RWPE2 (cell line): ENCODE data around the gene WDR35.

Experiments used
- ATAC-seq: fragments of 200-7000 bp; cut with Tn5 transposase; 3 replicates; pipeline ENCODE4 v1.9.1; 2021; ENCODE audit warnings: low read depth
- DNase-seq: peaks from one replicate; pipeline ENCODE4 v3.0.0-alpha.2; 2020; ENCODE audit warnings: low spot score
- H3K27ac ChIP-seq: fragments of 450-650 bp; 2 replicates; pipeline ENCODE4 v1.5.1; 2017; ENCODE audit warnings: mild to moderate bottlenecking; ENCODE audit not compliant: poor library complexity, severe bottlenecking
- H3K27me3 ChIP-seq: fragments of 250-450 bp; sonication (Bioruptor Pico); 2 replicates; pipeline ENCODE4 v1.5.1; 2021; ENCODE audit warnings: mild to moderate bottlenecking, moderate library complexity; ENCODE audit not compliant: insufficient read depth, poor library complexity, severe bottlenecking
- H3K36me3 ChIP-seq: fragments of 250-450 bp; sonication (Bioruptor Pico); 2 replicates; pipeline ENCODE4 v1.5.1; 2020; ENCODE audit warnings: low read depth, mild to moderate bottlenecking, moderate library complexity
- H3K4me1 ChIP-seq: fragments of 250-450 bp; sonication (Bioruptor Pico); 2 replicates; pipeline ENCODE4 v1.5.1; 2021; ENCODE audit warnings: mild to moderate bottlenecking, moderate library complexity; ENCODE audit not compliant: insufficient read depth, poor library complexity, severe bottlenecking
- H3K4me3 ChIP-seq: fragments of 250-450 bp; sonication (Bioruptor Pico); 2 replicates; pipeline ENCODE4 v1.5.1; 2021; ENCODE audit warnings: mild to moderate bottlenecking, moderate library complexity; ENCODE audit not compliant: severe bottlenecking
- H3K9me3 ChIP-seq: fragments of 250-450 bp; sonication (Bioruptor Pico); 2 replicates; pipeline ENCODE4 v1.5.1; 2021; ENCODE audit warnings: mild to moderate bottlenecking, moderate library complexity; ENCODE audit not compliant: severe bottlenecking
- CTCF ChIP-seq: fragments of 450-650 bp; IDR thresholded peaks from one replicate; pipeline ENCODE4 v1.5.1; 2017; ENCODE audit warnings: mild to moderate bottlenecking, moderate library complexity; ENCODE audit not compliant: poor library complexity, severe bottlenecking

The WDR35 gene

DNA sequence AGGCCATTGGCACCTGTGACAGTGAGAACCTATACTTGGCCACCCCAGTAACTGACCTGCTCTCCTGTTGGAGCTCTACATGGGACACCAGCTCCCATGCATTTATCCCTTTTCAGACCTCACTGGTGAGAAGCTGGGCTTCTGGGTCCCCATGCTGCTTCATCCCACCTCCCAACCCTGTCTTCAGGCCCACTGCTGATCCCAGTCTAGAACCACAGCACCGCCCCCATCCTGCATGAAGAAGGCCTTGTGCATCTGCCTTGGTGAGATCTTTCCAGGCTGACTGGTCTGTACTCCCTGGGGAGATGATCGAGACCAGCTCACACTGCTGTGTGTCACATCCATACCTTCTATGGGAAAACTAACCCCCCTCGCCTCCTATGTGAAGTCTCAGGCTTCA is 110.8 kb downstream of the WDR35 start:
- DNase-seq (no peak), ATAC-seq (no peak)
- Histone ChIP-seq H3K4me3 (no peak overlapping the region), H3K4me1 (no peaks in the 10 kb centered on the region), H3K36me3 (no peaks in the 10 kb centered on the region), H3K27ac (no peak overlapping the region), H3K9me3 (no peaks in the 10 kb centered on the region), H3K27me3 (no peaks in the 10 kb centered on the region)
- no peak for TF ChIP-seq CTCF

DNA sequence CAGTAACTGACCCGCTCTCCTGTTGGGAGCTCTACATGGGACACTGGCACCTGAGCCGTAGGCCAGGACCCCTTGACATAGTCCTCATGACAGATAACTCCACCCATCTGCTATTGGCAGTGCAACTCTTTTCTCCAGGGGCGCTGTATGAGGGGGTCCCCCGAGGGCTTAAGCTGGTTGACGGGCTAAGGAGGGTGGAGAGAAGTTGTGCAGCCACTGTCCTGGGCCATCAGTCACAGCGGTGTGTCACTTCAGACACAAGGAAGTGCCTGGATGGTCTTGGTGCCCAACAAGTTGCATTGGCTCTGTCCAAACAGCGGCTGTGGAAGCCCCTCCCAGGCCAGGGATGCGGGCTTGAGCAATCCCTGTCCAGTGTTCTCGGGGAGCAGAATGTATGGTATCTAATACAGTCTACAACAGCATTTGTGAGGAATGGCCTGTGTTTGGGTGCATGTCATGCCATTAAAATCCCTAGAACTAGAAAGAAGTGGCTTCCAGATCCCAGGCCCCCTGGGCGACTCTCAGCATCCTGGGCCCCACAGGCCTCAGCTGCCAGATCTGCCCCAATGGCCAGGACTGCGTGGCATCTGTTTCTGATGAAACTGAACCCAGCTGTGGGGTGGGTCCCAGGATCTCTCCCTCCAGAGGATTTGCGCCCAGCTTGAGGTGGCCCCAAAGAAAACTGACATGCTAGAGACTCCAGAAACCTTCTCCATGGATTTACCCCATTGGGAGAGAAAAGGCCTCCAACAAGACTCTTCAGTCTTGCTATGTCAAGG is 111.4 kb downstream of the WDR35 start:
- ATAC-seq (no peak), DNase-seq (no peak)
- Histone ChIP-seq H3K27me3 (no peaks in the 10 kb centered on the region), H3K36me3 (no peaks in the 10 kb centered on the region), H3K4me1 (no peaks in the 10 kb centered on the region), H3K9me3 (no peaks in the 10 kb centered on the region), H3K4me3 (no peak overlapping the region), H3K27ac (no peak overlapping the region)
- no peak for TF ChIP-seq CTCF

GRCh38 chr2:19876751-19877150 is 113.2 kb downstream of the WDR35 start:
- no peak for TF ChIP-seq CTCF
- no peak for DNase-seq
- H3K36me3 ChIP-seq: no peaks in the 10 kb centered on the region
- ATAC-seq: no peak
- H3K27me3 ChIP-seq: no peaks in the 10 kb centered on the region
- H3K27ac ChIP-seq: no peak overlapping the region
- H3K9me3 ChIP-seq: no peaks in the 10 kb centered on the region
- no peaks in the 10 kb centered on the region for H3K4me1 ChIP-seq
- H3K4me3 ChIP-seq: no peak overlapping the region

GRCh38 chr2:19875280-19875679 is 114.6 kb downstream of the WDR35 start:
- no peaks in the 10 kb centered on the region for H3K27me3 ChIP-seq
- H3K27ac ChIP-seq: no peak overlapping the region
- no peaks in the 10 kb centered on the region for H3K4me1 ChIP-seq
- no peaks in the 10 kb centered on the region for H3K36me3 ChIP-seq
- TF ChIP-seq CTCF: no peak
- no peak overlapping the region for H3K4me3 ChIP-seq
- H3K9me3 ChIP-seq: no peaks in the 10 kb centered on the region
- DNase-seq: no peak
- ATAC-seq: no peak

DNA sequence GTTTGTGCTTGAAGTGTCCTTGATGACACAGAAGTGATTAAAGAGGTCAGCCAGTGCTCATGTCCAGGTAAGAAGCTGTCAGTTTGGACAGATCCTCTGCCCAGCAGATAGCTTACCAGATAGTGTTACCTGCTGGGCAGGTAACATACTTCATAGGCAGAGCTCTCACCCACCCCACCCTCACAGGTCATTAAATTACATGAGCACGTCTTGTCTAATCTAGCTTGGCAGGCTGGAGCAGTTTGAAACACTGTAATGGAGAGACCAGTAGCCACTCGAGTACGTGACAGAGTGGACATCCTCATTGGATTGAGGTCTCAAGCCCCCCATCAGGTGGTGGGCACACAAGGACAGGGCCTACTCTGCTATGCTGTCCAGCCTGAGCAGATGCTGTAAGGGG is 115.2 kb downstream of the WDR35 start:
- Histone ChIP-seq H3K36me3 (no peaks in the 10 kb centered on the region), H3K27me3 (no peaks in the 10 kb centered on the region), H3K27ac (no peak overlapping the region), H3K4me3 (no peak overlapping the region), H3K9me3 (no peaks in the 10 kb centered on the region), H3K4me1 (no peaks in the 10 kb centered on the region)
- TF ChIP-seq CTCF: no peak
- ATAC-seq (no peak), DNase-seq (no peak)
